IMR-90 (cell line): ENCODE data around the gene DDIAS. TPM values are rescaled to one million over a fixed set of nuclear protein-coding genes. Genes with fewer than 3 reads are reported as not detected.
"Not testable (repeated sequence)": the region's sequence is repeated elsewhere in the genome, so short reads cannot be mapped to it uniquely, and the experiment has no call there.

Source experiments
- ATAC-seq: fragments of 200-7000 bp; cut with Tn5 transposase; 2 replicates; pipeline ENCODE4 v1.9.1; 2020; ENCODE audit warnings: low read depth, mild to moderate bottlenecking, moderate library complexity
- BruUV-seq: library from RNA; stranded (reverse); fragments of 400-500 nt; replicated peaks from 2 replicates; lab custom pipeline; 2021; lab: Mats Ljungman, UMichigan
- CTCF ChIA-PET: fragments of 300-600 bp; formaldehyde crosslinking; extraction: SDS; loops from one replicate; lab custom pipeline; 2021; ENCODE audit warnings: antibody characterized with exemption; lab: Yijun Ruan, JAX
- POLR2A ChIA-PET: fragments of 300-600 bp; sonication (Branson Sonifier 250); formaldehyde crosslinking; loops from one replicate; lab custom pipeline; 2022; ENCODE audit warnings: antibody characterized with exemption; ENCODE audit not compliant: unreplicated experiment; lab: Charles Lee
- DNase-seq: peaks from one replicate; pipeline ENCODE4 v3.0.0; 2013
- H2AFZ ChIP-seq: replicated peaks from 2 replicates; pipeline ENCODE3; 2013; ENCODE audit warnings: low read length, mild to moderate bottlenecking; ENCODE audit not compliant: poor library complexity
- H2AK5ac ChIP-seq: 2 replicates; pipeline ENCODE4 v1.6.1; 2013; ENCODE audit warnings: low read depth, low read length, inconsistent platforms
- H2AK9ac ChIP-seq: replicated peaks from 2 replicates; pipeline ENCODE3; 2013; ENCODE audit warnings: mild to moderate bottlenecking, low read depth, low read length, moderate library complexity; ENCODE audit not compliant: poor library complexity
- H2BK120ac ChIP-seq: 2 replicates; pipeline ENCODE4 v1.6.1; 2013; ENCODE audit warnings: low read depth, low read length, inconsistent platforms
- H2BK15ac ChIP-seq: 3 replicates; pipeline ENCODE4 v1.6.1; 2013; ENCODE audit warnings: low read depth, low read length, inconsistent platforms
- H2BK20ac ChIP-seq: 2 replicates; pipeline ENCODE4 v1.6.1; 2013; ENCODE audit warnings: low read depth, mild to moderate bottlenecking, inconsistent platforms, low read length, moderate library complexity
- H2BK5ac ChIP-seq: 2 replicates; pipeline ENCODE4 v1.6.1; 2013; ENCODE audit warnings: mild to moderate bottlenecking, low read depth, low read length, inconsistent platforms; ENCODE audit not compliant: poor library complexity, severe bottlenecking
- H3K14ac ChIP-seq: replicated peaks from 2 replicates; pipeline ENCODE4 v1.6.1; 2013; ENCODE audit warnings: low read depth, low read length, inconsistent platforms
- H3K18ac ChIP-seq: 2 replicates; pipeline ENCODE4 v1.6.1; 2013; ENCODE audit warnings: low read depth, low read length, control low read depth
- H3K23ac ChIP-seq: 2 replicates; pipeline ENCODE4 v1.6.1; 2013; ENCODE audit warnings: low read depth, low read length, inconsistent platforms
- H3K27ac ChIP-seq: 2 replicates; pipeline ENCODE4 v1.5.1; 2013; ENCODE audit warnings: mild to moderate bottlenecking, control low read depth, low read length; ENCODE audit not compliant: insufficient read depth
- H3K27me3 ChIP-seq: 2 replicates; pipeline ENCODE4 v1.6.1; 2013; ENCODE audit warnings: low read length; ENCODE audit not compliant: control insufficient read depth, insufficient read depth
- H3K36me3 ChIP-seq: 2 replicates; pipeline ENCODE4 v1.6.1; 2013; ENCODE audit warnings: low read length, mixed read lengths; ENCODE audit not compliant: control insufficient read depth, insufficient read depth
- H3K4ac ChIP-seq: 2 replicates; pipeline ENCODE4 v1.6.1; 2013; ENCODE audit warnings: low read depth, low read length, inconsistent platforms
- H3K4me1 ChIP-seq: 2 replicates; pipeline ENCODE4 v1.6.1; 2013; ENCODE audit warnings: low read length, mixed read lengths; ENCODE audit not compliant: control insufficient read depth, insufficient read depth
- H3K4me2 ChIP-seq: 2 replicates; pipeline ENCODE4 v1.6.1; 2013; ENCODE audit warnings: low read depth, mild to moderate bottlenecking, control low read depth, low read length, moderate library complexity
- H3K4me3 ChIP-seq: 2 replicates; pipeline ENCODE4 v1.5.1; 2013; ENCODE audit warnings: low read depth, mild to moderate bottlenecking, control low read depth, low read length, moderate library complexity; ENCODE audit not compliant: insufficient read depth
- H3K56ac ChIP-seq: 2 replicates; pipeline ENCODE4 v1.6.1; 2013; ENCODE audit warnings: low read length, inconsistent platforms; ENCODE audit not compliant: insufficient read depth; ENCODE audit errors: extremely low read depth
- H3K79me1 ChIP-seq, 2 experiments: 2 replicates each; pipeline ENCODE4 v1.6.1; 2013; ENCODE audit warnings: low read length in 2 of 2, inconsistent platforms in 1 of 2, low read depth in 1 of 2
- H3K9ac ChIP-seq: 2 replicates; pipeline ENCODE4 v1.6.1; 2013; ENCODE audit warnings: low read depth, low read length, control low read depth
- H3K9me1 ChIP-seq: 2 replicates; pipeline ENCODE4 v1.6.1; 2013; ENCODE audit warnings: low read length, inconsistent platforms; ENCODE audit not compliant: insufficient read depth
- H3K9me3 ChIP-seq: 2 replicates; pipeline ENCODE4 v1.6.1; 2013; ENCODE audit warnings: low read length; ENCODE audit not compliant: control insufficient read depth, insufficient read depth
- H4K20me1 ChIP-seq: 2 replicates; pipeline ENCODE4 v1.6.1; 2013; ENCODE audit warnings: low read length, inconsistent platforms; ENCODE audit not compliant: insufficient read depth
- H4K5ac ChIP-seq: 2 replicates; pipeline ENCODE4 v1.6.1; 2013; ENCODE audit warnings: mild to moderate bottlenecking, low read depth, low read length, control low read depth
- H4K8ac ChIP-seq, 2 experiments: 2 replicates each; pipeline ENCODE4 v1.6.1; 2013; ENCODE audit warnings: low read depth in 2 of 2, low read length in 2 of 2, control low read depth in 1 of 2, inconsistent platforms in 1 of 2
- H4K91ac ChIP-seq: 2 replicates; pipeline ENCODE4 v1.6.1; 2013; ENCODE audit warnings: low read depth, low read length, inconsistent platforms; ENCODE audit not compliant: insufficient read depth
- WGBS, 2 experiments: methylation state at CpG; one replicate each; pipeline versions ENCODE4 v1.1.5 to v1.1.7; 2013; ENCODE audit warnings: missing lambda C conversion rate in 2 of 2; ENCODE audit not compliant: insufficient read length in 1 of 2; ENCODE audit errors: extremely low coverage in 2 of 2; 5-methylcytosine and 5-hydroxymethylcytosine counted together
- dilution Hi-C: fragments of 300-500 bp; cut with HindIII; formaldehyde crosslinking; loops from one replicate; pipeline ENCODE4 v1.14.3; 2018; ENCODE audit warnings: low sequenced_read_pairs; ENCODE audit not compliant: unreplicated experiment
- in situ Hi-C: fragments of 300-500 bp; cut with MboI; formaldehyde crosslinking; loops from 3 replicates; pipeline ENCODE4 v1.14.3; 2019; ENCODE audit warnings: low sequenced_read_pairs, inconsistent platforms, mixed read lengths
- intact Hi-C: fragments of 100-400 bp; cut with micrococcal nuclease; formaldehyde crosslinking; loops from 2 replicates; pipeline ENCODE4 v1.10.0; 2022
- polyA plus RNA-seq, 3 experiments: library from polyadenylated mRNA; depleted of rRNA; stranded (reverse); fragments of >200 nt; gene quantifications; 2 replicates each; pipeline ENCODE4 v1.2.3, GENCODE V29; 2012; ENCODE audit warnings: low replicate concordance in 1 of 3
- total RNA-seq: library from RNA; depleted of rRNA; stranded (reverse); fragments of >200 nt; gene quantifications from 2 replicates; pipeline ENCODE4 v1.2.3, GENCODE V29; 2012

DDIAS gene
- total and polyA plus RNA-seq, 2 of the 4 experiments (the other 2 are of a cell fraction): 4.3 to 15.8 TPM

DNA sequence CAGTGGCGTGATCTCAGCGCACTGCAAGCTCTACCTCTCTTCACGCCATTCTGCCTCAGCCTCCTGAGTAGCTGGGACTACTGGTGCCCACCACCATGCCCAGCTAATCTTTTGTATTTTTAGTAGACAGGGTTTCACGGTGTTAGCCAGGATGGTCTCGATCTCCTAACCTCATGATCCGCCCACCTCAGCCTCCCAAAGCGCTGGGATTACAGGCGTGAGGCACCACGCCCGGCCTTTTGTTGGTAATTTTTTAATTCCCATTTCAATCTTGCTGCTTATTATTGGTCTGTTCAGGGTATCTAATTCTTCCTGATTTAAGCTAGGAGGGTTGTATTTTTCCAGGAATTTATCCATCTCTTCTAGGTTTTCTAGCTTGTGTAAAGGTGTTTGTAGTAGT lies 18.2 kb downstream of the DDIAS start:
- CTCF ChIA-PET, ATAC-seq: not testable (repeated sequence)
- WGBS, 2 experiments: 100% methylated on average over 2 of the region's 10 CpGs; no CpG with 5 or more reads in 1 of the 2 experiments

GRCh38 chr11:82920227-82920626 lies 18.7 kb downstream of the DDIAS start:
- H2AK9ac ChIP-seq, H2BK20ac ChIP-seq, H3K9me3 ChIP-seq, ATAC-seq, H3K27ac ChIP-seq, H3K9ac ChIP-seq, DNase-seq, H3K79me1 ChIP-seq, CTCF ChIA-PET, H3K27me3 ChIP-seq, H2AFZ ChIP-seq, H3K4me3 ChIP-seq, H4K91ac ChIP-seq, H3K56ac ChIP-seq, H3K18ac ChIP-seq, H4K20me1 ChIP-seq, intact Hi-C loops, H2BK120ac ChIP-seq, H2AK5ac ChIP-seq, H4K8ac ChIP-seq, H3K4ac ChIP-seq, dilution Hi-C loops, H2BK5ac ChIP-seq, POLR2A ChIA-PET, H3K4me1 ChIP-seq, BruUV-seq, H3K4me2 ChIP-seq, H3K36me3 ChIP-seq, H4K5ac ChIP-seq, H3K23ac ChIP-seq, H3K9me1 ChIP-seq, H2BK15ac ChIP-seq: not testable (repeated sequence)
- in situ Hi-C loops: loop anchor here (25.0 kb wide), 1 partner anchor 892 kb away; no protein-coding TSS in a partner anchor
- no CpG with 5 or more reads among the region's 3 CpGs for WGBS, 2 experiments
- 0 out of 2 replicates have a peak overlapping the region, but pooled peaks have one; percentile 32 for H3K14ac ChIP-seq

More for the DNA sequence above, 18.2 kb downstream of the DDIAS start:
- H3K4me3 ChIP-seq, H3K27ac ChIP-seq, H2AFZ ChIP-seq, H4K91ac ChIP-seq, H2BK15ac ChIP-seq, H2BK5ac ChIP-seq, H3K27me3 ChIP-seq, H3K56ac ChIP-seq, BruUV-seq, H3K9ac ChIP-seq, DNase-seq, H3K14ac ChIP-seq, dilution Hi-C loops, H3K9me1 ChIP-seq, H3K36me3 ChIP-seq, H3K9me3 ChIP-seq, H2BK120ac ChIP-seq, H3K79me1 ChIP-seq, H4K20me1 ChIP-seq, H4K8ac ChIP-seq, H3K4me2 ChIP-seq, H4K5ac ChIP-seq, H2BK20ac ChIP-seq, intact Hi-C loops, H3K4ac ChIP-seq, POLR2A ChIA-PET, H3K4me1 ChIP-seq, H3K23ac ChIP-seq, H3K18ac ChIP-seq, H2AK5ac ChIP-seq, H2AK9ac ChIP-seq: not testable (repeated sequence)
- in situ Hi-C loops: loop anchor here (25.0 kb wide), 1 partner anchor 893 kb away; no protein-coding TSS in a partner anchor
